GM11168 (cell line): ENCODE results near the gene FUNDC2.
"Not testable (repeated sequence)": the region's sequence is repeated elsewhere in the genome, so short reads cannot be mapped to it uniquely, and the experiment has no call there.

Source experiments
- in situ Hi-C: fragments of 300-500 bp; cut with MboI; formaldehyde crosslinking; loops from one replicate; pipeline ENCODE4 v1.12.0; 2022; ENCODE audit warnings: low sequenced_read_pairs; ENCODE audit not compliant: unreplicated experiment

FUNDC2 gene

GRCh38 chrX:155026727-155027508 lies at the start of gene FUNDC2:
TSS of gene FUNDC2 (plus strand) at chrX:155026844. CDS start at chrX:155026939, 95 bp downstream.
- in situ Hi-C loops: no loop called here

- in situ Hi-C loops: loop anchor here (5.0 kb wide), 1 partner anchor 78 kb away; no protein-coding TSS in a partner anchor
Measured at GRCh38 chrX:154979629-154980028, 47.0 kb upstream of the FUNDC2 start.

- in situ Hi-C loops: loop anchor here (5.0 kb wide), 1 partner anchor 77 kb away; no protein-coding TSS in a partner anchor
Measured at GRCh38 chrX:154980330-154981115, 46.1 kb upstream of the FUNDC2 start.

- in situ Hi-C loops: loop anchor here (5.0 kb wide), 1 partner anchor 76 kb away; no protein-coding TSS in a partner anchor
Measured at GRCh38 chrX:154981116-154981411, 45.6 kb upstream of the FUNDC2 start.

GRCh38 chrX:154986826-154987575 lies 39.6 kb upstream of the FUNDC2 start:
- in situ Hi-C loops: no loop called here

- in situ Hi-C loops: no loop called here
Measured at GRCh38 chrX:154987940-154988339, 38.7 kb upstream of the FUNDC2 start.

- in situ Hi-C loops: no loop called here
Measured at GRCh38 chrX:154988719-154989118, 37.9 kb upstream of the FUNDC2 start.

- in situ Hi-C loops: no loop called here
Measured at GRCh38 chrX:154990496-154990895, 36.1 kb upstream of the FUNDC2 start.

- in situ Hi-C loops: no loop called here
Measured at GRCh38 chrX:154991039-154991438, 35.6 kb upstream of the FUNDC2 start.

- in situ Hi-C loops: no loop called here
Measured at GRCh38 chrX:154991476-154991875, 35.2 kb upstream of the FUNDC2 start.

- in situ Hi-C loops: no loop called here
Measured at GRCh38 chrX:154998204-154998880, 28.3 kb upstream of the FUNDC2 start.

- in situ Hi-C loops: no loop called here
Measured at GRCh38 chrX:155000841-155001240, 25.8 kb upstream of the FUNDC2 start.

- in situ Hi-C loops: no loop called here
Measured at GRCh38 chrX:155001873-155002272, 24.8 kb upstream of the FUNDC2 start.

- in situ Hi-C loops: no loop called here
Measured at GRCh38 chrX:155005190-155005589, 21.5 kb upstream of the FUNDC2 start.

GRCh38 chrX:155006379-155006778 lies 20.3 kb upstream of the FUNDC2 start:
- in situ Hi-C loops: not testable (repeated sequence)

GRCh38 chrX:155006913-155007671 lies 19.6 kb upstream of the FUNDC2 start:
- in situ Hi-C loops: not testable (repeated sequence)

- in situ Hi-C loops: not testable (repeated sequence)
Measured at GRCh38 chrX:155008578-155008977, 18.1 kb upstream of the FUNDC2 start.

- in situ Hi-C loops: no loop called here
Measured at GRCh38 chrX:155009994-155010472, 16.6 kb upstream of the FUNDC2 start.

- in situ Hi-C loops: no loop called here
Measured at GRCh38 chrX:155020591-155020990, 6.1 kb upstream of the FUNDC2 start.
